HG03432 (cell line): Measurements from ENCODE around the gene XRN1.
"Not testable (repeated sequence)": the region's sequence is repeated elsewhere in the genome, so short reads cannot be mapped to it uniquely, and the experiment has no call there.

Experiments used
- ATAC-seq: cut with Tn5 transposase; IDR thresholded peaks from one replicate; pipeline ENCODE4 v1.9.1; 2021; ENCODE audit warnings: mild to moderate bottlenecking, moderate library complexity; ENCODE audit not compliant: unreplicated experiment

XRN1 gene

GRCh38 chr3:142353571-142353970 is 94.3 kb downstream of the XRN1 start:
- no peak for ATAC-seq

- not testable (repeated sequence) for ATAC-seq
Measured at GRCh38 chr3:142352698-142353097, 95.1 kb downstream of the XRN1 start.

- no peak for ATAC-seq
Measured at GRCh38 chr3:142348460-142348859, 99.4 kb downstream of the XRN1 start.

GRCh38 chr3:142337994-142338393 is 109.8 kb downstream of the XRN1 start:
- no peak for ATAC-seq

- ATAC-seq = no peak
Measured at GRCh38 chr3:142332390-142332789, 115.4 kb downstream of the XRN1 start.

GRCh38 chr3:142324275-142324953 is 123.4 kb downstream of the XRN1 start:
- ATAC-seq = not testable (repeated sequence)

- ATAC-seq = no peak
Measured at GRCh38 chr3:142319912-142320311, 127.9 kb downstream of the XRN1 start.

- no peak for ATAC-seq
Measured at GRCh38 chr3:142319094-142319493, 128.7 kb downstream of the XRN1 start.

- no peak for ATAC-seq
Measured at GRCh38 chr3:142318331-142318730, 129.5 kb downstream of the XRN1 start.

- ATAC-seq = not testable (repeated sequence)
Measured at GRCh38 chr3:142315978-142316388, 131.9 kb downstream of the XRN1 start.

GRCh38 chr3:142315083-142315482 is 132.8 kb downstream of the XRN1 start:
- no peak for ATAC-seq

- no peak for ATAC-seq
Measured at GRCh38 chr3:142310439-142310838, 137.4 kb downstream of the XRN1 start.

GRCh38 chr3:142302847-142303246 is 145.0 kb downstream of the XRN1 start:
- not testable (repeated sequence) for ATAC-seq

GRCh38 chr3:142298626-142299025 is 149.2 kb downstream of the XRN1 start:
- ATAC-seq = no peak

GRCh38 chr3:142296507-142296906 is 151.3 kb downstream of the XRN1 start:
- ATAC-seq = no peak

- no peak for ATAC-seq
Measured at GRCh38 chr3:142287866-142288638, 159.8 kb downstream of the XRN1 start.

- no peak for ATAC-seq
Measured at GRCh38 chr3:142285083-142285517, 162.7 kb downstream of the XRN1 start.

- no peak for ATAC-seq
Measured at GRCh38 chr3:142282503-142282902, 165.3 kb downstream of the XRN1 start.

- ATAC-seq = no peak
Measured at GRCh38 chr3:142281474-142281873, 166.4 kb downstream of the XRN1 start.

- peak; percentile 83 for ATAC-seq
Measured at GRCh38 chr3:142279965-142280590, 167.8 kb downstream of the XRN1 start.

- ATAC-seq = no peak
Measured at GRCh38 chr3:142278451-142278850, 169.4 kb downstream of the XRN1 start.

GRCh38 chr3:142276781-142277180 is 171.1 kb downstream of the XRN1 start:
- ATAC-seq = no peak
